GM19467 (cell line): ENCODE results near the gene AADAT.
"Not testable (repeated sequence)": the region's sequence is repeated elsewhere in the genome, so short reads cannot be mapped to it uniquely, and the experiment has no call there.

Experiments used
- ATAC-seq: cut with Tn5 transposase; IDR thresholded peaks from one replicate; pipeline ENCODE4 v1.9.1; 2021; ENCODE audit warnings: mild to moderate bottlenecking, moderate library complexity; ENCODE audit not compliant: unreplicated experiment

AADAT gene

GRCh38 chr4:170090352-170091052 lies 746 bp upstream of the AADAT start:
- ATAC-seq = no peak

GRCh38 chr4:170089274-170089667 lies 485 bp downstream of the AADAT start:
- ATAC-seq = no peak

- no peak for ATAC-seq
These were observed 1.0 kb downstream of the AADAT start for GRCh38 chr4:170088716-170089115.

- ATAC-seq = no peak
These were observed 2.5 kb downstream of the AADAT start for GRCh38 chr4:170087163-170087700.

- no peak for ATAC-seq
These were observed 6.2 kb downstream of the AADAT start for GRCh38 chr4:170083541-170083940.

- ATAC-seq = no peak
These were observed 9.3 kb downstream of the AADAT start for GRCh38 chr4:170080496-170080895.

- ATAC-seq = no peak
These were observed 9.8 kb downstream of the AADAT start for GRCh38 chr4:170079981-170080380.

- no peak for ATAC-seq
These were observed 18.6 kb downstream of the AADAT start for GRCh38 chr4:170071196-170071595.

GRCh38 chr4:170068438-170069128 lies 21.2 kb downstream of the AADAT start:
- ATAC-seq = no peak

- ATAC-seq = no peak
These were observed 30.3 kb downstream of the AADAT start for GRCh38 chr4:170059421-170059820.

- ATAC-seq = no peak
These were observed 30.9 kb downstream of the AADAT start for GRCh38 chr4:170058826-170059225.

GRCh38 chr4:170057866-170058265 lies 31.9 kb downstream of the AADAT start:
- ATAC-seq = no peak

- no peak for ATAC-seq
These were observed 36.8 kb downstream of the AADAT start for GRCh38 chr4:170052919-170053318.

GRCh38 chr4:170051402-170051801 lies 38.4 kb downstream of the AADAT start:
- ATAC-seq = no peak

- ATAC-seq = no peak
These were observed 40.0 kb downstream of the AADAT start for GRCh38 chr4:170049766-170050165.

- ATAC-seq = no peak
These were observed 41.9 kb downstream of the AADAT start for GRCh38 chr4:170047771-170048354.

- ATAC-seq = not testable (repeated sequence)
These were observed 43.6 kb downstream of the AADAT start for GRCh38 chr4:170046156-170046555.

GRCh38 chr4:170040031-170040680 lies 49.6 kb downstream of the AADAT start:
- ATAC-seq = no peak

- ATAC-seq = no peak
These were observed 51.0 kb downstream of the AADAT start for GRCh38 chr4:170038769-170039168.

GRCh38 chr4:170038232-170038631 lies 51.5 kb downstream of the AADAT start:
- no peak for ATAC-seq

GRCh38 chr4:170037481-170037880 lies 52.3 kb downstream of the AADAT start:
- no peak for ATAC-seq
